ENCODE data around the gene TTC28.
"Not testable (repeated sequence)": the region's sequence is repeated elsewhere in the genome, so short reads cannot be mapped to it uniquely, and the experiment has no call there.

The TTC28 gene

GRCh38 chr22:28075358-28075981 is 604.2 kb downstream of the TTC28 start:
- DNase-seq = no peak

GRCh38 chr22:28074526-28074925 is 605.1 kb downstream of the TTC28 start:
- DNase-seq = no peak

- no peak for DNase-seq
Measured at GRCh38 chr22:28072066-28072465, 607.6 kb downstream of the TTC28 start.

GRCh38 chr22:28068826-28069225 is 610.8 kb downstream of the TTC28 start:
- no peak for DNase-seq

- no peak for DNase-seq
Measured at GRCh38 chr22:28064920-28065319, 614.7 kb downstream of the TTC28 start.

GRCh38 chr22:28063656-28064055 is 616.0 kb downstream of the TTC28 start:
- no peak for DNase-seq

- not testable (repeated sequence) for DNase-seq
Measured at GRCh38 chr22:28060594-28060993, 619.0 kb downstream of the TTC28 start.

GRCh38 chr22:28058036-28058435 is 621.6 kb downstream of the TTC28 start:
- no peak for DNase-seq

GRCh38 chr22:28054819-28055208 is 624.8 kb downstream of the TTC28 start:
- no peak for DNase-seq

GRCh38 chr22:28053896-28054818 is 625.5 kb downstream of the TTC28 start:
- no peak for DNase-seq

- peak; percentile 69 for DNase-seq
Measured at GRCh38 chr22:28052825-28053269, 626.8 kb downstream of the TTC28 start.

- peak; percentile 40 for DNase-seq
Measured at GRCh38 chr22:28051787-28052356, 627.8 kb downstream of the TTC28 start.

GRCh38 chr22:28051091-28051786 is 628.4 kb downstream of the TTC28 start:
- DNase-seq = no peak

- DNase-seq = no peak
Measured at GRCh38 chr22:28048529-28048928, 631.1 kb downstream of the TTC28 start.

GRCh38 chr22:28047740-28048139 is 631.9 kb downstream of the TTC28 start:
- no peak for DNase-seq

- DNase-seq = no peak
Measured at GRCh38 chr22:28046100-28046499, 633.5 kb downstream of the TTC28 start.

- DNase-seq = no peak
Measured at GRCh38 chr22:28044546-28045173, 635.0 kb downstream of the TTC28 start.

GRCh38 chr22:28043266-28043665 is 636.4 kb downstream of the TTC28 start:
- DNase-seq = no peak

- peak; percentile 95 for DNase-seq
Measured at GRCh38 chr22:28034760-28035401, 644.8 kb downstream of the TTC28 start.

- no peak for DNase-seq
Measured at GRCh38 chr22:28034145-28034759, 645.4 kb downstream of the TTC28 start.

- DNase-seq = no peak
Measured at GRCh38 chr22:28032861-28033260, 646.8 kb downstream of the TTC28 start.
